ENCODE data around the gene SUMF1.

- TF ChIP-seq RAD21 (IDR thresholded peaks at IDR 0.05; ENCODE audit: low read depth) (no peak), USF1 (IDR thresholded peaks at IDR 0.05) (no peak), FOXM1 (IDR thresholded peaks at IDR 0.05; ENCODE audit: borderline replicate concordance, low read depth) (no peak), CREB1 (IDR thresholded peaks at IDR 0.05; ENCODE audit: low read depth) (no peak), EP300 (IDR thresholded peaks at IDR 0.05; ENCODE audit: borderline replicate concordance) (no peak), TAF1 (IDR thresholded peaks at IDR 0.05; ENCODE audit: low read depth) (no peak), EGR1 (IDR thresholded peaks at IDR 0.05) (no peak), MAX (IDR thresholded peaks at IDR 0.05) (no peak), ZBTB7A (IDR thresholded peaks at IDR 0.05; ENCODE audit: low read depth) (no peak), REST (IDR thresholded peaks at IDR 0.05; ENCODE audit: low read depth) (no peak)
Measured at GRCh38 chr3:4462369-4463040, 4.6 kb downstream of the SUMF1 start.

Data from Ishikawa (cell line).